Measurements from ENCODE around the gene EGLN2. TPM values are rescaled to one million over a fixed set of nuclear protein-coding genes. Genes with fewer than 3 reads are reported as not detected.

The EGLN2 gene
- total and polyA plus RNA-seq, 2 donors (not counting 3 experiments of a cell fraction or from before 2014, with no cell fraction given) = 118 to 152 TPM

DNA sequence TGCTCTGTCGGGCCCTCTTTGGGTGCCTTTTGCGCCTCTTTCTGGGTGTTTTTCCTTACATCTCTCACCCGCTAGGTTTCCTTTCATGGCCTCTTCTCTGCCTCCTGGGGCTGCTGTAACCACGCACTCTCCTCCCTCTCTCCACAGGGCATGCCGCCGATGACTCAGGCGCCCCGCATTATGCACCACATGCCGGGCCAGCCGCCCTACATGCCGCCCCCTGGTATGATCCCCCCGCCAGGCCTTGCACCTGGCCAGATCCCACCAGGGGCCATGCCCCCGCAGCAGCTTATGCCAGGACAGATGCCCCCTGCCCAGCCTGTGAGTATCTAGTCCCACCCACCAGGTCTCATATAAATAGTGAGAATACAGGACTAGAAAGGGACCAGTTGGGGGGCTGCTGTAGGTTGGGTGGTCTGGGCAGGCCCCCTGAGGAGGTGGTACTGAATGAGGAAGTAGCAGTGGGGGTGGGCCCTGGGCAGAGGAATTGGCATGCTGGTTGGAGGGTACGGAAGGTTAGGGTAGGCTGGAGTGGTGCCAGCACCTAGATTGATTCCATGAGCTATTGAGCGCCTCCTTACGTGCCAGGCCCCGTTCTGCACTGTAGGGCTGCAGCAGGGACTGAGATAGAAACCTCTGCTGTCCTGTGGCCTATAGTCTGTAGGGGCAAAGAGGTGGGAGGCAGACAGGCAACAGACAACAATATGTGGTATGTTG, 36.1 kb upstream of the EGLN2 start:
- Histone ChIP-seq H3K4me2 (ENCODE audit: insufficient read depth, low read length) (no peak overlapping the region), H3K4me3 (replicated peaks in 1 of 3; ENCODE audit: insufficient read depth in 1 of 3, low read depth in 1 of 3, low read length in 3 of 3) (no peak overlapping the region), H3K27ac (ENCODE audit: insufficient read depth, low read depth, low read length) (no peak overlapping the region), H3K36me3 (ENCODE audit: control insufficient read depth in 2 of 2, extremely low read depth in 1 of 2, insufficient read depth in 2 of 2, low read length in 2 of 2) (peaks cover 29 to 59% of the 10 kb centered on the region in 2 experiments), H3K4me1 (ENCODE audit: control insufficient read depth, extremely low read depth, insufficient read depth, low read length) (peaks cover 18% of the 10 kb centered on the region), H4K20me1 (replicated peaks; ENCODE audit: control insufficient read depth, extremely low read depth, insufficient read depth, low read length) (no peaks in the 10 kb centered on the region), H3K79me2 (ENCODE audit: control insufficient read depth, insufficient read depth, low read length) (peaks cover 22% of the 10 kb centered on the region), H3K9me3 (replicated peaks; ENCODE audit: control insufficient read depth, insufficient read depth, low read length) (no peaks in the 10 kb centered on the region), H2AFZ (ENCODE audit: low read depth, low read length) (no peak overlapping the region), H3K9ac (replicated peaks; ENCODE audit: extremely low read depth, insufficient read depth, low read length) (no peak overlapping the region), H3K27me3 (ENCODE audit: control insufficient read depth in 2 of 2, insufficient read depth in 2 of 2, low read length in 2 of 2) (no peaks in the 10 kb centered on the region), H3K9me1 (replicated peaks; ENCODE audit: control insufficient read depth, extremely low read depth, insufficient read depth, low read length) (no peaks in the 10 kb centered on the region)
- no peak for FAIRE-seq
- ChIA-PET POLR2A (no interaction called here), CTCF (no interaction called here)
- no peak for DNase-seq (ENCODE audit: low read depth, low spot score)
- TF ChIP-seq MYC (IDR thresholded peaks at IDR 0.05; ENCODE audit: low read depth, low read length) (no peak), FOS (IDR thresholded peaks at IDR 0.05; ENCODE audit: borderline replicate concordance, insufficient read depth, low read length) (no peak), JUN (IDR thresholded peaks at IDR 0.05; ENCODE audit: borderline replicate concordance, insufficient read depth, insufficient read length, low read depth) (no peak), POLR2A (IDR thresholded peaks at IDR 0.05; ENCODE audit: low read depth, low read length) (no peak), EZH2 (IDR thresholded peaks at IDR 0.05; ENCODE audit: borderline replicate concordance, low read depth, low read length, severe bottlenecking) (no peak), POLR2AphosphoS5 (IDR thresholded peaks at IDR 0.05; ENCODE audit: insufficient read depth, low read depth, low read length) (no peak), GATA2 (IDR thresholded peaks at IDR 0.05; ENCODE audit: insufficient read depth, insufficient read length, low read depth, low read length) (no peak), CTCF (IDR thresholded peaks at IDR 0.05; ENCODE audit: extremely low read depth in 1 of 2, insufficient read depth in 1 of 2, low read depth in 1 of 2, low read length in 2 of 2) (no peak), MAX (IDR thresholded peaks at IDR 0.05; ENCODE audit: insufficient read depth, insufficient read length) (no peak)
- BruUV-seq (replicated peaks) = no TSS peak
- intact Hi-C loops (cut with micrococcal nuclease) (no loop called here), dilution Hi-C loops (cut with MboI; ENCODE audit: extremely low pct_ligation_motif_present, low sequenced_read_pairs) (no loop called here)

Measured in endothelial cell of umbilical vein (primary cell).